OCI-LY1 (cell line): ENCODE data around the gene ASB2.

ENCODE experiments used
- H2AFZ ChIP-seq: fragments of 200-600 bp; sonication (generic), shearing (Covaris generic); 2 replicates; pipeline ENCODE4 v1.6.0; 2014; ENCODE audit warnings: antibody characterized with exemption, mild to moderate bottlenecking, low read length
- H3F3A ChIP-seq: fragments of 200-600 bp; sonication (generic), shearing (Covaris generic); 2 replicates; pipeline ENCODE4 v1.6.0; 2014; ENCODE audit warnings: mild to moderate bottlenecking, antibody characterized with exemption, low read length, moderate library complexity; ENCODE audit not compliant: insufficient read depth
- H3K27ac ChIP-seq: fragments of 200-600 bp; sonication (generic); 2 replicates; pipeline ENCODE4 v1.5.1; 2014; ENCODE audit warnings: low read length, mixed run types, mild to moderate bottlenecking, low read depth; ENCODE audit not compliant: poor library complexity, severe bottlenecking
- H3K27me3 ChIP-seq: fragments of 200-600 bp; sonication (generic); 2 replicates; pipeline ENCODE4 v1.6.0; 2014; ENCODE audit warnings: antibody characterized with exemption, mild to moderate bottlenecking, low read length, moderate library complexity; ENCODE audit not compliant: insufficient read depth
- H3K36me3 ChIP-seq: fragments of 200-600 bp; sonication (generic); 2 replicates; pipeline ENCODE4 v1.6.1; 2014; ENCODE audit warnings: mild to moderate bottlenecking, antibody characterized with exemption, low read length, moderate library complexity, mixed read lengths; ENCODE audit not compliant: insufficient read depth
- H3K4me1 ChIP-seq: fragments of 200-600 bp; sonication (generic); 2 replicates; pipeline ENCODE4 v1.5.1; 2014; ENCODE audit warnings: mild to moderate bottlenecking, low read length, moderate library complexity; ENCODE audit not compliant: insufficient read depth, severe bottlenecking
- H3K4me2 ChIP-seq: fragments of 200-600 bp; sonication (generic), shearing (Covaris generic); 2 replicates; pipeline ENCODE4 v1.6.1; 2014; ENCODE audit warnings: low read length
- H3K4me3 ChIP-seq: fragments of 200-600 bp; sonication (generic); 2 replicates; pipeline ENCODE4 v1.5.1; 2014; ENCODE audit warnings: low read length, low read depth, mild to moderate bottlenecking, mixed read lengths; ENCODE audit not compliant: poor library complexity, severe bottlenecking
- H3K79me2 ChIP-seq: fragments of 200-600 bp; shearing (Covaris generic); 2 replicates; pipeline ENCODE4 v1.6.1; 2016; ENCODE audit warnings: mixed run types, low read length, mixed read lengths; ENCODE audit not compliant: insufficient read depth
- H3K9ac ChIP-seq: fragments of 200-600 bp; sonication (generic), shearing (Covaris generic); 2 replicates; pipeline ENCODE4 v1.6.1; 2014; ENCODE audit warnings: mild to moderate bottlenecking, low read length, mixed read lengths
- H3K9me2 ChIP-seq: fragments of 200-600 bp; sonication (generic), shearing (Covaris generic); 2 replicates; pipeline ENCODE4 v1.6.1; 2014; ENCODE audit warnings: low read depth, mild to moderate bottlenecking, low read length, mixed read lengths
- H3K9me3 ChIP-seq: fragments of 200-600 bp; shearing (Covaris generic); 2 replicates; pipeline ENCODE4 v1.6.1; 2014; ENCODE audit warnings: low read length, mixed read lengths
- H4K20me1 ChIP-seq: fragments of 200-600 bp; sonication (generic), shearing (Covaris generic); 2 replicates; pipeline ENCODE4 v1.6.0; 2016; ENCODE audit warnings: mild to moderate bottlenecking, low read length; ENCODE audit not compliant: insufficient read depth
- CTCF ChIP-seq: fragments of 200-600 bp; sonication (generic), shearing (Covaris generic); IDR thresholded peaks from 2 replicates; pipeline ENCODE4 v1.5.1; 2017; ENCODE audit warnings: mild to moderate bottlenecking, antibody characterized with exemption, low read length, moderate library complexity, mixed read lengths
- EZH2 ChIP-seq: fragments of 200-600 bp; sonication (generic), shearing (Covaris generic); IDR thresholded peaks from 2 replicates; pipeline ENCODE4 v1.8.0; 2017; ENCODE audit warnings: borderline replicate concordance, mixed run types, mild to moderate bottlenecking, antibody characterized with exemption, low read length, moderate library complexity, mixed read lengths

ASB2 gene

GRCh38 chr14:93912782-93913181 lies 63.6 kb downstream of the ASB2 start:
- Histone ChIP-seq H3F3A (no peaks in the 10 kb centered on the region), H4K20me1 (no peaks in the 10 kb centered on the region), H3K27ac (no peak overlapping the region), H3K9ac (no peak overlapping the region), H3K79me2 (no peaks in the 10 kb centered on the region), H3K4me1 (no peaks in the 10 kb centered on the region), H3K4me2 (no peak overlapping the region), H3K4me3 (no peak overlapping the region), H3K27me3 (peaks cover 6% of the 10 kb centered on the region; the same call in 1 of the 2 replicates), H2AFZ (no peak overlapping the region), H3K36me3 (no peaks in the 10 kb centered on the region), H3K9me2 (no peaks in the 10 kb centered on the region), H3K9me3 (no peaks in the 10 kb centered on the region)
- TF ChIP-seq CTCF, result no peak
- TF ChIP-seq EZH2, result no peak

- H4K20me1 ChIP-seq, result no peaks in the 10 kb centered on the region
- no peaks in the 10 kb centered on the region for H3K9me3 ChIP-seq
- H3K4me1 ChIP-seq, result no peaks in the 10 kb centered on the region
These were observed 64.3 kb downstream of the ASB2 start for GRCh38 chr14:93911975-93912615.

GRCh38 chr14:93909429-93910128 lies 66.8 kb downstream of the ASB2 start:
- Histone ChIP-seq H3K4me1 (no peaks in the 10 kb centered on the region), H3K9ac (no peak overlapping the region), H3K27me3 (no peaks in the 10 kb centered on the region), H3K4me3 (no peak overlapping the region), H3K9me3 (no peaks in the 10 kb centered on the region), H2AFZ (no peak overlapping the region), H3K79me2 (no peaks in the 10 kb centered on the region), H4K20me1 (no peaks in the 10 kb centered on the region), H3F3A (no peaks in the 10 kb centered on the region), H3K36me3 (no peaks in the 10 kb centered on the region), H3K4me2 (no peak overlapping the region), H3K27ac (no peak overlapping the region), H3K9me2 (no peaks in the 10 kb centered on the region)
- TF ChIP-seq CTCF (no peak), EZH2 (no peak)

More at GRCh38 chr14:93911975-93912615, 64.3 kb downstream of the ASB2 start:
- H2AFZ ChIP-seq, result no peak overlapping the region
- no peaks in the 10 kb centered on the region for H3F3A ChIP-seq
- no peaks in the 10 kb centered on the region for H3K79me2 ChIP-seq
- peaks cover 6% of the 10 kb centered on the region; the same call in 1 of the 2 replicates for H3K27me3 ChIP-seq
- H3K9me2 ChIP-seq, result no peaks in the 10 kb centered on the region
- H3K9ac ChIP-seq, result no peak overlapping the region
- H3K4me2 ChIP-seq, result no peak overlapping the region
- H3K4me3 ChIP-seq, result no peak overlapping the region
- TF ChIP-seq CTCF (no peak), EZH2 (no peak)
- H3K36me3 ChIP-seq, result no peaks in the 10 kb centered on the region
- no peak overlapping the region for H3K27ac ChIP-seq
